SK-N-SH treated with all-trans-retinoic acid at 6 μM for 48 hours (cell line): ENCODE measurements around the gene POLR2H.

Source experiments
- ATAC-seq: fragments of 200-7000 bp; cut with Tn5 transposase; 3 replicates; pipeline ENCODE4 v1.9.1; 2020; ENCODE audit warnings: mild to moderate bottlenecking, moderate library complexity
- ARNTL ChIP-seq: fragments of 450-650 bp; formaldehyde crosslinking; IDR thresholded peaks from 2 replicates; pipeline ENCODE4 v1.5.0; 2020; ENCODE audit warnings: low read depth, mild to moderate bottlenecking, moderate library complexity, borderline replicate concordance
- BACH2 ChIP-seq: fragments of 250-450 bp; sonication (Bioruptor Pico); IDR thresholded peaks from 2 replicates; pipeline ENCODE4 v1.9.0; 2021; ENCODE audit warnings: mild to moderate bottlenecking, borderline replicate concordance
- CREB5 ChIP-seq: fragments of 250-450 bp; sonication (Bioruptor Pico); IDR thresholded peaks from 2 replicates; pipeline ENCODE4 v1.5.1; 2020; ENCODE audit warnings: low read depth, mild to moderate bottlenecking, moderate library complexity
- CSDC2 ChIP-seq: fragments of 250-450 bp; sonication (Bioruptor Pico); IDR thresholded peaks from 2 replicates; pipeline ENCODE4 v1.5.0; 2020; ENCODE audit warnings: mild to moderate bottlenecking, moderate library complexity
- ESRRG ChIP-seq: fragments of 250-450 bp; sonication (Bioruptor Pico); IDR thresholded peaks from 2 replicates; pipeline ENCODE4 v1.6.1; 2021; ENCODE audit warnings: mild to moderate bottlenecking
- GLIS3 ChIP-seq: fragments of 250-450 bp; sonication (Bioruptor Pico); IDR thresholded peaks from 2 replicates; pipeline ENCODE4 v1.5.0; 2020; ENCODE audit warnings: mild to moderate bottlenecking, moderate library complexity
- ISL1 ChIP-seq: fragments of 250-450 bp; sonication (Bioruptor Pico); IDR thresholded peaks from 2 replicates; pipeline ENCODE4 v2.1.2; 2022; ENCODE audit warnings: mild to moderate bottlenecking, moderate library complexity
- OSR1 ChIP-seq: fragments of 250-450 bp; sonication (Bioruptor Pico); IDR thresholded peaks from 2 replicates; pipeline ENCODE4 v1.8.0; 2022; ENCODE audit warnings: moderate library complexity, mild to moderate bottlenecking, inconsistent platforms
- PPARA ChIP-seq: fragments of 250-450 bp; sonication (Bioruptor Pico); IDR thresholded peaks from 2 replicates; pipeline ENCODE4 v1.5.0; 2020; ENCODE audit warnings: mild to moderate bottlenecking, borderline replicate concordance
- RARB ChIP-seq: fragments of 250-450 bp; sonication (Bioruptor Pico); IDR thresholded peaks from 2 replicates; pipeline ENCODE4 v1.8.0; 2021; ENCODE audit warnings: mild to moderate bottlenecking, moderate library complexity
- TCF4 ChIP-seq: fragments of 250-450 bp; sonication (Bioruptor Pico); IDR thresholded peaks from 2 replicates; pipeline ENCODE4 v1.8.0; 2021; ENCODE audit warnings: mild to moderate bottlenecking, moderate library complexity, borderline replicate concordance
- TOX ChIP-seq: fragments of 250-450 bp; sonication (Bioruptor Pico); IDR thresholded peaks from 2 replicates; pipeline ENCODE4 v1.8.0; 2021; ENCODE audit warnings: mild to moderate bottlenecking, moderate library complexity, borderline replicate concordance
- TSHZ2 ChIP-seq: fragments of 250-450 bp; sonication (Bioruptor Pico); IDR thresholded peaks from 2 replicates; pipeline ENCODE4 v1.5.0; 2020; ENCODE audit warnings: mild to moderate bottlenecking, moderate library complexity
- ZC3H10 ChIP-seq: fragments of 250-450 bp; sonication (Bioruptor Pico); IDR thresholded peaks from 2 replicates; pipeline ENCODE4 v1.5.1; 2021; ENCODE audit warnings: mild to moderate bottlenecking, moderate library complexity
- ZFP3 ChIP-seq: fragments of 250-450 bp; sonication (Bioruptor Pico); IDR thresholded peaks from 2 replicates; pipeline ENCODE4 v1.5.0; 2020; ENCODE audit warnings: mild to moderate bottlenecking, moderate library complexity
- ZFP30 ChIP-seq: fragments of 450-650 bp; formaldehyde crosslinking; IDR thresholded peaks from 2 replicates; pipeline ENCODE4 v1.5.0; 2022; ENCODE audit warnings: mild to moderate bottlenecking, moderate library complexity
- ZNF565 ChIP-seq: fragments of 450-650 bp; formaldehyde crosslinking; conservative IDR thresholded peaks from 2 replicates; pipeline ENCODE4 v1.5.0; 2020; ENCODE audit warnings: low read depth, mild to moderate bottlenecking, moderate library complexity
- ZNF8 ChIP-seq: fragments of 450-650 bp; formaldehyde crosslinking; IDR thresholded peaks from 2 replicates; pipeline ENCODE4 v1.5.0; 2020; ENCODE audit warnings: mild to moderate bottlenecking, moderate library complexity
- TF ChIP-seq, protein P1 (sequence below): fragments of 250-450 bp; sonication (Bioruptor Pico); IDR thresholded peaks from 2 replicates; pipeline ENCODE4 v1.8.0; 2020; ENCODE audit warnings: mild to moderate bottlenecking, moderate library complexity, borderline replicate concordance
- TF ChIP-seq, protein P2 (sequence below): fragments of 250-450 bp; sonication (Bioruptor Pico); IDR thresholded peaks from 2 replicates; pipeline ENCODE4 v1.8.0; 2021; ENCODE audit warnings: low read depth, mild to moderate bottlenecking, moderate library complexity, borderline replicate concordance

Gene POLR2H

DNA sequence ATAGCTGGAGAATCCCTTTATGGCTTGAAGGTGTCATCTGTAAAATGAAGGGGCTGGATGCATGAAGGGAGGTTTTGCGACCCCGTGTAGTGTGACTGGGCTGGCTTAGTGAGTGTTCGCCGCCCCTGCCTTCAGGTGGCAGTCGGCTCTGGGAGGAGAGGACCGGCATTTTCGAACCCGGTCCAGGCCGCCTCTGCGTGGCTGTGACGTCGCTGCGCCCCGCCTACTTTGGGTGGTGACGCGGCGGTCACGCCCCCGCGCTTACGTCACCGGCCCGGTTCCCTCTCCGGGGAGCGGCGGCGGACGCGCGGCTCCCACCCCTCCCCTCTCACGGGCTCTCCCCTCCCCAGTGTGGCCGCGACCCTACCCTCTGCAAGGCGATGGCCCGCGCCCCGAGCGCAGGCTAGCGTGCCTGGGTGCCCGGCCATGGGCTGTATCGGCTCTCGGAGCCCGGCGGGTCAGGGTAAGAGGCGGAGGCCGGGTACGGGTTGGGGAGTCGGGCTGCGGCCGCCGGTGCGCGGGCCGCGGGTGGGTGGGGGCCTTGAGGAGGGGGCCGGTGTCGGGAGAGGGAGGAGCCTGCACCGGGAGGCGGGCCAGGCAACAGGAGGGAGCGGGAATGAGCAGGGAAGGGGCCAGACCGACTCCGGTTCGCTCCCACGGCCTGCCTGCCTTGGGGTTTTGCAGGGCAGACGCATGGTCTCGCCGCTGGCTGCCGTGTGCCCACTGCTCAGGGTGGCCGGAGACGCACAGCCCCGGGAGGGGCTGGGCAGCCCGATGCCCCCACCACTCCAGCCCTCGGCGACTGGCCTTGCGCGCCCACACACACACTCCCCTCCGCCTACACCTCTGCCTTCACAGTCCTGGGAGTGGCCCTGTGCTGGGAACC lies 25.6 kb upstream of the POLR2H start:
- TF ChIP-seq GLIS3 (peak; percentile 4; the same call in 1 of the 2 replicates), ZFP3 (CRISPR knock-in tag) (peak; percentile 72), CSDC2 (CRISPR knock-in tag) (no peak), CREB5 (CRISPR knock-in tag) (0 out of 2 replicates have a peak, but pooled peaks have one; percentile 20), ESRRG (CRISPR knock-in tag) (no peak), BACH2 (CRISPR knock-in tag) (no peak), ZFP30 (CRISPR knock-in tag) (no peak), ISL1 (CRISPR knock-in tag) (no peak), ARNTL (CRISPR knock-in tag) (no peak)
- TF ChIP-seq, protein P1, sequence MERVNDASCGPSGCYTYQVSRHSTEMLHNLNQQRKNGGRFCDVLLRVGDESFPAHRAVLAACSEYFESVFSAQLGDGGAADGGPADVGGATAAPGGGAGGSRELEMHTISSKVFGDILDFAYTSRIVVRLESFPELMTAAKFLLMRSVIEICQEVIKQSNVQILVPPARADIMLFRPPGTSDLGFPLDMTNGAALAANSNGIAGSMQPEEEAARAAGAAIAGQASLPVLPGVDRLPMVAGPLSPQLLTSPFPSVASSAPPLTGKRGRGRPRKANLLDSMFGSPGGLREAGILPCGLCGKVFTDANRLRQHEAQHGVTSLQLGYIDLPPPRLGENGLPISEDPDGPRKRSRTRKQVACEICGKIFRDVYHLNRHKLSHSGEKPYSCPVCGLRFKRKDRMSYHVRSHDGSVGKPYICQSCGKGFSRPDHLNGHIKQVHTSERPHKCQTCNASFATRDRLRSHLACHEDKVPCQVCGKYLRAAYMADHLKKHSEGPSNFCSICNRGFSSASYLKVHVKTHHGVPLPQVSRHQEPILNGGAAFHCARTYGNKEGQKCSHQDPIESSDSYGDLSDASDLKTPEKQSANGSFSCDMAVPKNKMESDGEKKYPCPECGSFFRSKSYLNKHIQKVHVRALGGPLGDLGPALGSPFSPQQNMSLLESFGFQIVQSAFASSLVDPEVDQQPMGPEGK (CRISPR knock-in tag), result peak; percentile 71
- peak; percentile 51 for ATAC-seq

- ATAC-seq, result peak; percentile 47
- TF ChIP-seq RARB (CRISPR knock-in tag) (no peak), CREB5 (CRISPR knock-in tag) (no peak), ZNF565 (CRISPR knock-in tag) (no peak), ARNTL (CRISPR knock-in tag) (no peak), ZC3H10 (CRISPR knock-in tag) (no peak), BACH2 (CRISPR knock-in tag) (no peak), TOX (CRISPR knock-in tag) (no peak), GLIS3 (no peak), CSDC2 (CRISPR knock-in tag) (no peak), ZNF8 (CRISPR knock-in tag) (no peak), ESRRG (CRISPR knock-in tag) (no peak), TCF4 (CRISPR knock-in tag) (no peak), ZFP3 (CRISPR knock-in tag) (no peak), ISL1 (CRISPR knock-in tag) (no peak), ZFP30 (CRISPR knock-in tag) (no peak), OSR1 (CRISPR knock-in tag) (no peak)
- TF ChIP-seq, protein P1 (CRISPR knock-in tag), result no peak
- TF ChIP-seq, protein P2, sequence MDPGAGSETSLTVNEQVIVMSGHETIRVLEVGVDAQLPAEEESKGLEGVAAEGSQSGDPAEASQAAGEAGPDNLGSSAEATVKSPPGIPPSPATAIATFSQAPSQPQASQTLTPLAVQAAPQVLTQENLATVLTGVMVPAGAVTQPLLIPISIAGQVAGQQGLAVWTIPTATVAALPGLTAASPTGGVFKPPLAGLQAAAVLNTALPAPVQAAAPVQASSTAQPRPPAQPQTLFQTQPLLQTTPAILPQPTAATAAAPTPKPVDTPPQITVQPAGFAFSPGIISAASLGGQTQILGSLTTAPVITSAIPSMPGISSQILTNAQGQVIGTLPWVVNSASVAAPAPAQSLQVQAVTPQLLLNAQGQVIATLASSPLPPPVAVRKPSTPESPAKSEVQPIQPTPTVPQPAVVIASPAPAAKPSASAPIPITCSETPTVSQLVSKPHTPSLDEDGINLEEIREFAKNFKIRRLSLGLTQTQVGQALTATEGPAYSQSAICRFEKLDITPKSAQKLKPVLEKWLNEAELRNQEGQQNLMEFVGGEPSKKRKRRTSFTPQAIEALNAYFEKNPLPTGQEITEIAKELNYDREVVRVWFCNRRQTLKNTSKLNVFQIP (CRISPR knock-in tag), result no peak
Measured at GRCh38 chr3:184336547-184337398, 24.7 kb upstream of the POLR2H start.

- ATAC-seq, result peak; percentile 0; the same call in 1 of the 3 replicates
- TF ChIP-seq OSR1 (CRISPR knock-in tag), result no peak
- TF ChIP-seq PPARA (CRISPR knock-in tag), result no peak
- no peak for TF ChIP-seq ESRRG (CRISPR knock-in tag)
- TF ChIP-seq TSHZ2 (CRISPR knock-in tag), result no peak
- TF ChIP-seq, protein P1 (CRISPR knock-in tag), result no peak
Measured at GRCh38 chr3:184337399-184337714, 24.2 kb upstream of the POLR2H start, which contains the start of gene FAM131A. Gene FAM131A (plus strand): TSS chr3:184337600. CDS start chr3:184337631, 31 bp downstream.
